GM21423 (cell line): Measurements from ENCODE around the gene GRIN2A.
"Not testable (repeated sequence)": the region's sequence is repeated elsewhere in the genome, so short reads cannot be mapped to it uniquely, and the experiment has no call there.

Experiments
- ATAC-seq: cut with Tn5 transposase; IDR thresholded peaks from one replicate; pipeline ENCODE4 v1.9.1; 2021; ENCODE audit warnings: mild to moderate bottlenecking, moderate library complexity; ENCODE audit not compliant: unreplicated experiment

The GRIN2A gene

DNA sequence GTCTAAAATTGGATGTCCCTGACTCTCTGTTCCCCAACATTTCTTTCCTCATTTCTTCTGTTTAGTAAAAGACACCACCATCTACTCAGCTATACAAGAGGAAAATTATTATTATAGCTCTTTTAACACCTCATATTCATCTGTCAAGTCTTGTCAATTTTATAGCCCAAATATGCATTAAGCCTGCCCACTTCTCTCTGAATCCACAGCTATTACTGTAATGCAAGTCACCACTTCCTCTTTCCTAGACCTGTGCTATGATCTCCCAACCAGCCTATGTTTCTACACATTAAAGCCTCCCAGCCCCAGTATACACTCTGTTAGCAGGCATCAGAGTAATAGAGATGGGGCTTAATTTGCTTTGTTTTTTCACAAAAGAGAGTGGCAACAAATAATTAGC lies 252.9 kb downstream of the GRIN2A start:
- no peak for ATAC-seq

DNA sequence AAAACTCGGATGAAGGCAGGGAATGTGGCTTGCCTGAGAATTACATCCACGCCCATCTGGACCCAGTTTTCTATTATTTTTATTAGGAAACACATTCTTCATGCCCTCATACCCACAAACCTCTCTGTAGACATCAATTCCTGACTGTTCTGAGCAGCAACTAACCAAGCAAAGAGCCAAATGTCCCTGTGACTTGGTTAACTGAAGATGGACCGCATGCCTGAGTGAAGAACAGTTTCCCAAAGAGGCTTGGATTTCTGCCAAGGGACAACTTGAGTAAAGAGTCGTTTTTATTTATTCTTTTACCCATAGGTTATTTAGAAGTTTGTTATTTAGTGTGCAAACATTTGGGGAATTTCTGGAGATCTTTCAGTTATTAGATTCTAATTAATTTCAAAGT lies 259.8 kb downstream of the GRIN2A start:
- ATAC-seq, result no peak

DNA sequence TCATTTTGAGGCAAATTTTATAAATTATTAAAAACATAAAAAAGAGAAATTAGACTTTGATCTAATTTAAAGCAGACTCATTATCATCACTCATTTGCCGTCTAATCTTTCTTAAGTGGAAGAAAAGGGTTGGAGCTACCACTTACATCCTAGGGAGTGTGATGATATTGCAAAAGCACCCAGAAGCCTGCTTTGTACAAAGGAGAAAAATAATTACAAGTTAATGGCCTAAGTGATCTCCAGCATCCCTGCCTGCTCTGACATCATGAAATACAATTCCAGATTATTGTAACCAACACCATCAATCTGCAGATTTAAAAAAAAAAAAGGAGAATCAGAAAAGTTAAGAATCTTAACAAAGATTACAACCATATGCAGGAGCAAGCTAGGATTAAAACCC lies 260.2 kb downstream of the GRIN2A start:
- no peak for ATAC-seq

DNA sequence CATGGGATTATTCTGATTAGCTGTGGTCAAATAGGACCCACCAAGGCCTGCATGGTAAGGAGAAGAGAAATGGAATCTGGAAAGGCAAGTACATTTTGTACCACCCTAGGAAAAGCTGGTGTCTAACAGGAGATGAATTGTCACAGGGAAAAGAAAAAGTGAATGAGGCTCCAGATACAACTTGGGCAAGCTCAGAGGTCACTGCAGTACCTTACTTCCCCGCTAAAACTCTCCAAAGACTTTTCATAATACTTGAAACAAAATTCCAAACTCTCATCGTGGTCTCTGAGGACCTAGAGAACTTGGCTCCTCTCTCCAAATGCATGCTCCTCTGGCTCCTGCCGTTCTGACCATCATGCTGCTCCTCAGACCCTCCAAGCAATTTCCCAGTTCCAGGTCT lies 262.8 kb downstream of the GRIN2A start:
- no peak for ATAC-seq

DNA sequence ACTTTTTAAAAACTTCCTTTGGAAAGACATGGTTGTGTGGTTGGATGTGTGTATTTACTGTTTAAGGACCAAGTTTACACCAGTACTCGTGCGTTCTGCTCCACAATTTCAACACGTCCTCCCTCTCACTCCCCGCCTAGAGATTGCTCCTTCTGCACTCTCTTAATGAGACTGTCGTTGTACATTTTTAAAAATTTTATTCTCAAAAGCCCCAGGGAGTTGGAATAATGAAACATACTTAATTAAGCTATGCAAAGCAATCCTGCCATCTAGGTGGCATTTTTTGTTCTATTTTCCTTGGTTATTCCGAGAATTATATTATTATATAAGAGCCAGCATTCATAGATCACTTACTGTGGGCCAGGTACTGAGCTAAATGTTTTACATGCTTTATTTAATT lies 264.5 kb downstream of the GRIN2A start:
- ATAC-seq, result no peak

DNA sequence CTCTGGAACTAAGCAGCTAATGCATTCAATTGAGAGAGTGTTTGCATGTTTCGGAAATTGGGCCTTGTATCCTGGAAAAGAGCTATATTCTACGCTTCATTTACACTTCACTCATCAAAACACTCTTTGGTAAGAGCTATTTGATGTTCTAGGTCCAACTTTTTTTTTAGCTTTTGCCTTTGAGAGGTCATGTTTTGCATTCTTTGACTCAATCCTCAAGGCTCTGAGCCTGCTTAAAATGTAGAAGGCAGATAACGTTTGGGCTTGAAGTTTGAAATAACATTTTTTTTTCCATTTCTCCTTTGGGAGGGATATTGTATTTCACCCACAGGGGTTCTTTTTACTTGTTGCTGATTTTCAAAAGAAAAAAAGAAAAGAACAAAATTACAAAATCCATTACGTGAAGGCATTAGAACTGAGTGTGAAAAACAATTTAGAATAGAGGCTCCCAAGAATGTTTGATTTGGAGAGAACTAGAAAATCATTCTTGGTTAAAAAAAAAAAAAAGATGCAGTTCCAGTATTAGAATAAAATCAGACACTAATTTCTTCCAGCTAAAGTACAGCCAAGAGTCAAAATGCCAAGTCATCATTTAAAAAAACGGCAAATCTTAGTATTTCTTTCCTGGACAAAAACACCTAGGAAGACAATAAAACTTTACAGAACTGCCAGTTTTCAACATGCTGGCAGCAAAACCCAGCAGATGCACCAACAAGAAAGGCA lies 268.5 kb downstream of the GRIN2A start:
- ATAC-seq, result no peak

DNA sequence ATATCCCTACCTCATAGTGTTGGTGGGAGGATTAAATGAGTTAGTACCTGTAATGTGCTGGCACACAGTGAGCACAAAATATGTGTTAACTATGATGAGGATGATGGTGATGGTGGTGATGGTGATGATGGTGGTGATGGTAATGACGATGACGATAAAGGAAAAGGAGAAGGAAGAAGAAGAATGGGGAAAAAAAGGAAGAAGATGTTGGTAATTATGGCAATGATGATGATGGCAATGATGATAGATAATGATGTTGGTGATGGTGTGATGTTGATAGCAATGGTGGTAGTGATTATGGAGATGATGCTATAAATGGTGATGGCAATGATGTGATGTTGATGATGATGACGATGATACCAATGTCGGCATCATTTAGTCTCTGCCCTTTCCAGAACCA lies 270.2 kb downstream of the GRIN2A start:
- ATAC-seq, result no peak

DNA sequence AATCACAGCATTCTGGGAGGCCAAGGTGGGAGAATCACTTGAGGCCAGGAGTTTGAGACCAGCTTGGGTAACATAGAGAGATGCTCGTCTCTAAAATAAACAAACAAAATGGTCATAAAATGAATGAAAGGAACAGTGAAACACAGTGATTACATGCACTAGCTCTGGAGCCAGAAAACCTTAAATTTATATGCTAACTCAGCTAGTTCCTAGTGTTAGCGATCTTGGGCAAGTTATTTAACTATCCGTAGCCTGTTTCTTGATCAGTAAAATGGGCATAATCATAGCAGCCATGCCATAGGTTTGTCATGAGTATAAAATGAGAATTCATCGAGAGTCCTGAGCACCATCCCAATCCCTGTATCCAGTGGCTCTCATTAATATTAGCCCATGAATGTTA lies 271.0 kb downstream of the GRIN2A start:
- ATAC-seq, result no peak

DNA sequence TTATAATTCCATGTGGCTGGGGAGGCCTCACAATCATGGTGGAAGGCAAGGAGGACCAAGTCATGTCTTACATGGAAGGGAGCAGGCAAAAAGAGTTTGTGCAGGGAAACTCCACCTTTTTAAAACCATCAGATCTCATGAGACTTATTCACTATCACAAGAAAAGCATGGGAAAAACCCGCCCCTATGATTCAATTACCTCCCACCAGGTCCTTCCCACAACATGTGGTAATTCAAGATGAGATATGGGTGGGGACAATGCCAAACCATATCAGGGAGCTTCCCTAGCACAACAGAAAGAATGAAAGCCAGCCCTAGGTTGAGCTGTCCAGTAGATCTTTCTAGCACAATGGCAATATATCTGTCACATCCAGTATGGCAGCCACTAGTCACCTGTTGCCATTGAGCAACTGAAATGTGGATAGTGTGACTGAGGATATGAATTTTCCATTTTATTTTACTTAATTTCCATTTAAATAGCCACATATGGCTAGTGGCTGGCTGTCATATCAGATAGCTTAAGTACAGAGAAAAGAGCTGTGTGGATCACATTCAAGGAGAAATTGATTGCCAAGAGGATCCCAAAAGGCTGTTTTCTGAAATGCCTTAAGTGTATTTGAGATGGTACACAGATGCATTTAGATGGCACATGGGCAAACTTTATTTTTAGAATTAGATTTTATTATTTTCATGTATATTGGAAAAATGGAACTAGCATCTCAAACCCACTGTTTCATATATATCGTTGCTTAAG lies 273.0 kb downstream of the GRIN2A start:
- no peak for ATAC-seq

DNA sequence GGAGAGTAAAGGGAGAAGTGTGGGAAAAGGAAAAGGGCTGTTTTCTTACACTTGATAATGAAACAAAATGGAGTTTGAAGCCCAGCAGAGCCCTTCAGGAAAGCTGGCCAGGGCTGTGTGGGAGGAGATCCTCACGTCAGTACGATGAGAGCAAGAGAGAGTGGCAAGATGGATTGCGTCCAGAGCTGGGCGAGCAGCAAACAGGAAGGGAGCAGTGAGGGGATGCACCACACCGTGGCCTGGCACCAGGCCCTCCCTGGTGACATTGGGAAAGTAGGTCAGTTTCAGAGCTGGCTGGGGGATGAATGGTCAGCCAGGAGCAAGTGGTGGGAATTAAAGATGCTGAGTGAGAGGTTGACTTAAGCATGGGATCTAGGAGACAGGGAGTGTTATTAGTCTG lies 273.6 kb downstream of the GRIN2A start:
- ATAC-seq, result no peak

DNA sequence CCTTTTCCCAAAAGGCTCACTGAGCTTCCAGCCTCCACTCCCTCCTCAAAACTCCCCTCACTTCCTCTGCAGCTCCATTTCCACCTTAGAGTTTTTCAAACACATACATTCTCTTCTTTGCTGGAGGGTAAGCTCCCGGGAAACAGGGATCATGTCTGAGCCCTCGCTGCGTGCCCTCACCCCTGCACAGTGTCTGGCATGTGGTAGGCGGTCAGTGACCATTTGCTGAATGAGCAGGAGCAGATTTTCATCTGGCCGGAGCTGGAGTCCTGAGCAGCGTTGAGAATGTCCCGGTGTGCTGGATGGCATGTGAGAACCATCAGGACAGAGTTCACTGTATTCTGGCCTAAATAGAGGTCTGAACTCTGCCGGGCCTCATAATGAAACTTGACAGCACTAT lies 274.5 kb downstream of the GRIN2A start:
- ATAC-seq, result no peak

DNA sequence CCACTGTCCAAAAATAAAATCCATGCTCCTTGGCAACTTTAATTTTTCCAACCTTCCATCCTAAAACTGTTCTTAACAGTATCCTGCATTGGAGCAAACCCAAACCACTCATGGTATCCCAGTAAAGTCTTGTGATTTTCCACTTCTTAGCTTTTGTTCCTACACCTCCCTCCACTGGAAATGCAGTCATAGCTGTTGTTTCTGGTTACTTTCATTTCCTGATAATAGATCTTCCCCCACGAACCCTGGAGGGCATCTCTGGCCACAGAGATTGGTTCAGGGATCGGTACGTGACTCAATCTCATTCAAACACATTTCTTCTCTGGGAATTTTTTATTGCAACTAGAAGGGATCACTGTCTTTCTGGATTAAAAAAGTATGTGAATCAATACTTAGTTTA lies 276.0 kb downstream of the GRIN2A start:
- ATAC-seq, result no peak

DNA sequence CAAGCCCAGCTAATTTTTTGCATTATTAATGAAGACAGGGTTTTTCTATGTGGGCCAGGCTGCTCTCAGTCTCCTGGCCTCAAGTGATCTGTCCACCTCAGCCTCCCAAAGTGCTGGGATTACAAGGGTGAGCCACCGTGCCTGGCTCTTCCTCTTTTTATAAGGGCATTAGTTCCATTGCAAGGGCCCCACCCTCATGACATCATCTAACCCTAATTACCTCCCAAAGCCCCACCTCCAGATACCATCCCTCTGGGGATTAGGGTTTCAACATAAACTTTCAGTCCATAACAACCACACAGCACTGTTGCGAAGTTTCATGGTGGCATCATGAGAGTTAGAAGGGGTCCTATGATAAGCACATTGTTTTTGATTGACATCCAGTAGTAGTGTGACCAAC lies 277.7 kb downstream of the GRIN2A start:
- no peak for ATAC-seq

DNA sequence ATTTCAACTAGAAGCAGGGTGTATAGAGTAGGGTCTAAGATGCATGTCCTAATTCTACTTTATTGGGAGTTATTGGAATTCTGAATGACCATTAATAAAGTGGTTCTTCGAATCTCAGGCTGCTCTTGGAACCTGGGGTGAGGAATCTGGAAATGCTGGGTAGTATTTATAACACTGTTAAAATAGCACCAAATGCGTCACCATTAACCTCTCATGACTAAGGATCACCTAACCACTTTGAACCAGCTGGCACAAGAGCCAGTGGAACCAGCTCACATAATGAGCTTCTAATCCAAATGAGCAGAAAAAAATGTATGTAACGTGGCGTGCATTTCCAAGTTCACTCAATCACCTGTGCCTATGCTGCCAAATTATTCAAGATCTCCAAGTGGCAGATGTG lies 281.7 kb downstream of the GRIN2A start:
- no peak for ATAC-seq

DNA sequence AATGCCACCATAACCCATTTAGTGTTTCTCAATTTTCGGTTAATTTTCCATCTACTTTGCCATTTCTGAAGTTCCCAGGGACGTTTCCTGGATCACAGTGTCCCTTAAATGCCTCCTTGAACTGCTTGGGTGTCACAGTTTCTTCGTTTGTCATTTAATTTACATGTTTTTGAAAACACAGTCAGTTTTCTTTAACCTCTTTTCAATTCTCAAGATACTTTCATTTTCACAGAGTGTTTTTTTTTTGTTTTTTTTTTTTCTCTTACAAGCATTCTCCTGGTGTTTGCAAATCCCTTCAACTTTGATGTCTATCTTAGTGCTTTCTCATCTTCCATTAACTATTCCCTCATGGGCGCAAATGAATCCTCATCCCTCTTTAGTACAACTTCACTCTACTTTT lies 283.7 kb downstream of the GRIN2A start:
- ATAC-seq, result no peak

DNA sequence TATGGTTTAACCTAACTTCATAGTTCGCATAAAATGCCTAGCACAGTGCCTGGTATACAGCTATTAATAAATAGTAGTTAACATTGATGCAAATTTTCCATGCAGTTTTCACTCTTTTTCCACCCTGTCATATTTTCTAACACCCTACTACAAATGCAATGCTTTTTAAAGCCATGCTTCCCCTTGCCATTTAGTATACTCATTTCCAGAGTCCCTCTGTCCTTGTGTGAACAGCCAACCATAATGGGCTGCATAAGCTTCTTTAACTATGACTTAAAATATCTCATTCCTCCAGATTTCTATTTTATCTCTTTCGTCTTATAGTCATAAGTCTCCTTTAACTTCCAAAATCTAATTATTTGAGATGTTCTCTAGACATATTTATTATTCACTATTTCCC lies 284.1 kb downstream of the GRIN2A start:
- ATAC-seq, result no peak

DNA sequence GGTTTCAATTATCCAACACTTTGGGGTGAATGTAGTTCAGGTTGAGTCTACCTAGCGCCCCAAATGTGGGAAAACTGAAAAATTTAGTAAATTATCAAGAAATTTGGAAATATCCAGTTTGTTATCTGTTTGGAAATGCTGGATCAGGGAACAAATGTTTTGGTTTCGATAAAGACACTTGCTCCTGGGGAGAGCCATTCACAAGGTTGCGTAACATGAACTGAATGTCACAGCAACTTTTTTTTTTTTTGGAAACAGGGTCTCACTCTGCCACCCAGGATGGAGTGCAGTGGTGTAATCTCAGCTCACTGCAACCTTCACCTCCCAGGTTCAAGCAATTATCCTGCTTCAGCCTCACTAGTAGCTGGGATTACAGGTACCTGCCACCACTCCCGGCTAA lies 286.4 kb downstream of the GRIN2A start:
- ATAC-seq, result no peak

DNA sequence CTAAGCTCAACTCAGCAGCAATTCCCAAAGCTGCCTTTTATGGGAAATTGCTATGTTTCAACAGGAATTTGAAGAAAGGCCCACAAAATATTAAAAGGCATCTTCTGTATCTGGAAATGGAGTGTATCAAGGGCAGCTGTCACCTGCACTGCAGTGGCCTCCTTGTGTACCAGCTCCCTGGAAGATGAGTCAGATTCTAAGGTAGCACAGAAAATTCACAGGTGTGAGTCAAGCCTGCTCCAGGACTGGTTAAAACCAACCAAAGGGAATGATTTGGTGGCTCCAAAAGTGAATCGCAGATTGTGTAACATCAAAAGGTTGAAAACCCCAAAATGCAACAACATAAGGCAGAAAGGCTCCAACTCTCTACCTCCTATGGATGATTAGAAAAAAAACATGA lies 296.4 kb downstream of the GRIN2A start:
- ATAC-seq, result no peak

DNA sequence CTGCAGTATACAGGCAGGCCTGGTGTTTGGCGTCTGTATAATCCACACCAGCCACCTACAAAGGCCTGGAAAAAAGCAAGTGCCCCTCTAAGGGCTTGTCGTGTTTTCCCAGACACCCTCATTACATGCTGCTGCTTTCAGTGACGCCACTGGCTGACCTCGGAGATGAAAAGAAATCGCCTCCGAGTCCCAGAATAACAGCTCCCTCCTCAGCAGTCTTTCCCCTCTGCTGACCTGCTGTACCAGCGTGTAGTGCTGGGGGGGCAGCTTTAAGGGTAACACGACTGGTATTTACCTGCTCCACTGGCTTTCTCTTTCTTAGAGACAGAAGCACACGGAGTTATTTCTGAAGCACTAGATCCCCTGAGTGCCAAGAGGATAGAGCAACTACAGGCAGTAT lies 296.8 kb downstream of the GRIN2A start:
- ATAC-seq, result no peak

DNA sequence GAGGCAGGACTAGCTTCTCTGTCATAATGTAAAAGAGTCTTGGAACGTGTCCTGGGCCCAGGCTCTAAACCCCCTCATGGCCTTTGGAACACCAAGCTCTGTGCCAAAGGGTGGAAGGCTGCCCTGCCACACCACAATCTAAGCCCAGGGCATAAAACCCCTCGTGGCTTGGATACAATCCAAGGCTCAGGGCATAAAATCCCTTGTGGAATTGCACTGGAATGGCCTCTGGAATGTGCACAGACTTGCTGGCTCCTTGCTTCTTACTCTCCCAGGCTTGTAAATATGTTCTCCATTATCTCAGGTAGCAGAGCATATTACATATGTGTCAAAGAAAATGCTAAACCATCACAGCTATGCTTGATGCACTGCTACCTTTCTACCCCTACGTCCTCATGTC lies 306.2 kb downstream of the GRIN2A start:
- ATAC-seq, result not testable (repeated sequence)

DNA sequence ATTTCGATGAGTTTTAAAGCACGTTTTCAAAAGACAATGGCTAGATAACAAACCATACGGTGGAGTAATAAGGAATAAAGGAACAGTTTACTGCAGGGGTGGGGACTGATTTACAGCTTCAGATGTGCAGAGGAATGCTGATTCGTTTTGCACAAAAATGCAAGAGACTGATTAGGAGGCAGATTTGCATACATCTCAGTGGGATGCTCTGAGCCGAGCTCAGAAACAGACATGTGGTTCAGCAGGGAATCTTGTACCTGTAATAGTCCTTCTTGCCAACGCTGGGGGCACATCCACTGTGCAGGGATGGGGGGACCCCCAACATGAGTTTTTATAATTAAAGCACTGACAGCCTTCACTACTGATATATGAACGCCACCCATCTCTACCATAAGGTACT lies 308.0 kb downstream of the GRIN2A start:
- no peak for ATAC-seq

DNA sequence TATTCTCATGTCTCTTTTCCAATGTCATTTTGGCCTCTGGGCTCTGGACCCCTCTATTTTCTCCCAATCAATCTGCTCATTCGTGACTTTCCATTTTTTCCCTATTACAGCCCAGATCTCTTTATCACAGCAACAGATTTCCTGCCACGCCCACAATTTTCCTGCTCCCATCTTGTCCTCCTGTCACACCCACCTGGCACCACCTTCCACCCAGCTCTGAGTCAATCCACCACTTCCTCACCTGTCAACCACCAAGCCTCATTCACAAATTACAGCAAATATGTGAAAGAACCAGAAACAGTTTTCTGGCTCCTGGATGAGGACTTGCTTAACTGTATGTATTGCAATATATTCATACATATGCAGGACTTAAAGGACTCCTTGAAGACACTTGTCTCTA lies 311.3 kb downstream of the GRIN2A start:
- ATAC-seq, result no peak

DNA sequence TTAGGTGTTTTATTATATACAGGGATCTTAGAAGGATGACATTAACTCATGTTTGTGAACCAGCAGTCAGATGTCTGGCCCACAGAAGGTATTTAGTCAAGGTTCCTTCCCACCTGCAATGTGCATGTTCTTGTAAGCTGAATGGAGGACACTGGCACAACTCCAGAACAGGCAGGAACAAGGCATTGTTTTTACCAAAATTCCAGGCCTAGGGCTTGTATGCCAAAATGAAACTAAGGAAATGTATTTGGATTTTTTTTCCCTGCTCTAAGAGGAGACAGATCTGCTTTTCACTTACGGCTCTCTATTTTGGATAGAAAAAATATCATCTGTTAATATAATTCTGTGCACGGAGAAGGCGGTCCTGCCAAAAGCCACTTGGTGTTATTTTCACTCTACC lies 312.5 kb downstream of the GRIN2A start:
- ATAC-seq, result no peak
